T47D (cell line): ENCODE results near the gene PHLDA3.

ENCODE experiments used
- DNase-seq, 2 experiments: peaks; one replicate each; pipeline versions ENCODE4 v3.0.0 to v3.0.0-alpha.2; 2011 to 2012; ENCODE audit warnings: low read depth in 1 of 2, low spot score in 1 of 2
- JUND ChIP-seq: IDR thresholded peaks from 2 replicates; pipeline ENCODE4 v1.6.1; 2012; ENCODE audit warnings: low read depth
- in situ Hi-C: cut with HindIII; loops from 2 replicates; pipeline ENCODE4 v1.10.0; 2016; ENCODE audit warnings: low sequenced_read_pairs, low pct_unique_long_range_greater_than_20kb

The PHLDA3 gene

GRCh38 chr1:201468844-201469644 is at the start of gene PHLDA3:
Gene PHLDA3 (minus strand): TSS chr1:201469188. CDS start chr1:201468786, 402 bp downstream.
- DNase-seq = peak; percentile 87 to 89
- no peak for TF ChIP-seq JUND
- in situ Hi-C loops = no loop called here

- in situ Hi-C loops = no loop called here
Observed at GRCh38 chr1:201518071-201518470, 49.1 kb upstream of the PHLDA3 start.

GRCh38 chr1:201517631-201518030 is 48.6 kb upstream of the PHLDA3 start:
- TF ChIP-seq JUND = no peak
- DNase-seq = no peak
- in situ Hi-C loops = no loop called here

More at GRCh38 chr1:201518071-201518470, 49.1 kb upstream of the PHLDA3 start:
- TF ChIP-seq JUND = no peak
- DNase-seq = no peak

- in situ Hi-C loops = no loop called here
- TF ChIP-seq JUND = no peak
- no peak for DNase-seq
Observed at GRCh38 chr1:201516511-201517127, 47.6 kb upstream of the PHLDA3 start.

GRCh38 chr1:201515895-201516294 is 46.9 kb upstream of the PHLDA3 start:
- no peak for TF ChIP-seq JUND
- in situ Hi-C loops = no loop called here
- DNase-seq = no peak

GRCh38 chr1:201515062-201515750 is 46.2 kb upstream of the PHLDA3 start:
- in situ Hi-C loops = no loop called here
- no peak for TF ChIP-seq JUND
- no peak for DNase-seq

GRCh38 chr1:201514466-201514865 is 45.5 kb upstream of the PHLDA3 start:
- in situ Hi-C loops = no loop called here
- no peak for TF ChIP-seq JUND
- DNase-seq = no peak

GRCh38 chr1:201513498-201514243 is 44.7 kb upstream of the PHLDA3 start:
- in situ Hi-C loops = no loop called here
- no peak for TF ChIP-seq JUND
- DNase-seq = no peak

- DNase-seq = peak; percentile 44 to 56
- TF ChIP-seq JUND = no peak
- in situ Hi-C loops = no loop called here
Observed at GRCh38 chr1:201511941-201512539, 43.1 kb upstream of the PHLDA3 start.

GRCh38 chr1:201511396-201511940 is 42.5 kb upstream of the PHLDA3 start:
- TF ChIP-seq JUND = no peak
- no peak for DNase-seq
- in situ Hi-C loops = no loop called here

GRCh38 chr1:201510734-201511133 is 41.7 kb upstream of the PHLDA3 start:
- in situ Hi-C loops = no loop called here
- no peak for DNase-seq
- no peak for TF ChIP-seq JUND
